ENCODE results near the gene DVL2.

- TF ChIP-seq POLR2A (IDR thresholded peaks at IDR 0.05; ENCODE audit: low read depth, low read length) (no peak), POLR2AphosphoS5 (IDR thresholded peaks at IDR 0.05; ENCODE audit: low read depth, low read length) (no peak), SPI1 (IDR thresholded peaks at IDR 0.05; ENCODE audit: low read depth, low read length) (0 out of 2 replicates have a peak, but pooled peaks have one; percentile 15), PAX5 (IDR thresholded peaks at IDR 0.05; ENCODE audit: insufficient read depth, low read length, severe bottlenecking) (no peak)
Observed at GRCh38 chr17:7214300-7215135, 19.8 kb downstream of the DVL2 start.
